ENCODE data around the gene FNIP2. TPM values are rescaled to one million over a fixed set of nuclear protein-coding genes. Genes with fewer than 3 reads are reported as not detected.

FNIP2 gene
- total and polyA plus RNA-seq, 9 of the 15 experiments (the other 6 are each of a cell fraction or from before 2014, with no cell fraction given), result 1.7 to 15.5 (median 8.3) TPM

DNA sequence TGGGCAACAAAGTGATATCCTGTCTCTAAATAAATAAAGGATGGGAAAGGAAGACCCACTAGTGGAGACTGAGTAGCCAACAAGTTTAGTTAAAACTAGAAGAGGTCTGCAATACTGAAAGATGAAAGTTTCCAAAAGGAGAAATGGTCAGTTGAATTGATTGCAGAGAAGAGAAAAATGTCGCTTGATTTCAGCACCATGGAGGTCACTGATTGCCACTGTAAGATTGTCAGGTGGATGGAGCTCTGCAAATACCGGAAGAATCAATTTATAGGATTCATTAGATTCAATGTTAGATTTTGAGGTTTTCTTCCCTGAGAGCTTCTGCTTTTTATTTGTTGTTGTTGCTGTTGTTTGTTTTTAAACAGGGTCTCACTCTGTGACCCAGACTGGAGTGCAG lies 5.4 kb upstream of the FNIP2 start:
- H3K9me3 ChIP-seq (replicated peaks; ENCODE audit: control insufficient read depth, insufficient read depth, low read depth, low read length), result no peaks in the 10 kb centered on the region
- ChIA-PET CTCF (ENCODE audit: low intra/inter-chr PET ratio) (no interaction called here), POLR2A (interaction anchor here (1.2 kb wide), 1 partner anchor 8 kb away, joined by 4 read pairs; no protein-coding TSS in a partner anchor)
- H4K20me1 ChIP-seq (replicated peaks; ENCODE audit: control insufficient read depth, insufficient read depth, low read length), result no peaks in the 10 kb centered on the region
- H3K4me3 ChIP-seq, result no peak overlapping the region
- DNase-seq (ENCODE audit: extremely low read depth in 1 of 4, low spot score in 3 of 4), result no peak
- no peaks in the 10 kb centered on the region for H3K36me3 ChIP-seq (ENCODE audit: control insufficient read depth, insufficient read depth, low read length)
- no peaks in the 10 kb centered on the region for H3K79me2 ChIP-seq (ENCODE audit: control insufficient read depth, insufficient read depth, low read length)
- H3K4me1 ChIP-seq (replicated peaks in 1 of 2; ENCODE audit: control insufficient read depth in 2 of 2, insufficient read depth in 2 of 2, low read length in 2 of 2), result peaks cover 6% of the 10 kb centered on the region in 2 experiments; a peak in 3 of 5 replicates
- ATAC-seq, result no peak
- no peaks in the 10 kb centered on the region for H3K9me1 ChIP-seq (ENCODE audit: control insufficient read depth, insufficient read depth, low read length)
- WGBS (ENCODE audit: insufficient coverage, low coverage, missing lambda C conversion rate), result 0% methylated on average over 2 of the region's 2 CpGs
- H3K4me2 ChIP-seq (ENCODE audit: insufficient read depth, low read length), result no peak overlapping the region
- no peak overlapping the region for H3K27ac ChIP-seq (ENCODE audit: extremely low read depth, low read depth, low read length)
- intact Hi-C loops (cut with micrococcal nuclease), result no loop called here
- H2AFZ ChIP-seq (ENCODE audit: low read depth, low read length), result no peak overlapping the region
- H3K27me3 ChIP-seq (ENCODE audit: control insufficient read depth in 2 of 2, insufficient read depth in 2 of 2, low read length in 2 of 2), result no peaks in the 10 kb centered on the region
- no TSS peak for BruUV-seq (replicated peaks)
- in situ Hi-C loops (cut with MboI), result no loop called here
- H3K9ac ChIP-seq (ENCODE audit: insufficient read depth in 1 of 2, low read depth in 2 of 2, low read length in 2 of 2), result no peak overlapping the region
- FAIRE-seq, result no peak
- TF ChIP-seq SIN3B (IDR thresholded peaks at IDR 0.05; ENCODE audit: low read depth) (no peak), ELF1 (tag; IDR thresholded peaks at IDR 0.05) (no peak), ZNF507 (tag; conservative IDR thresholded peaks at IDR 0.05) (no peak), ZNF766 (CRISPR knock-in tag; conservative IDR thresholded peaks at IDR 0.05) (no peak), EHMT2 (IDR thresholded peaks at IDR 0.05) (peak; percentile 53; the same call in 1 of the 2 replicates), ZNF184 (CRISPR knock-in tag; IDR thresholded peaks at IDR 0.05) (no peak), SMARCA4 (IDR thresholded peaks at IDR 0.05) (no peak), BRD4 (IDR thresholded peaks at IDR 0.05) (no peak), CCNT2 (IDR thresholded peaks at IDR 0.05; ENCODE audit: borderline replicate concordance, extremely low read depth, insufficient read length, low read depth, low read length) (no peak), ZNF175 (CRISPR knock-in tag; IDR thresholded peaks at IDR 0.05; ENCODE audit: low read depth) (no peak), FIP1L1 (IDR thresholded peaks at IDR 0.05; ENCODE audit: low read depth, low read length, poor library complexity, severe bottlenecking) (no peak), ZNF436 (CRISPR knock-in tag; IDR thresholded peaks at IDR 0.05) (no peak)
- TF ChIP-seq, protein P1, sequence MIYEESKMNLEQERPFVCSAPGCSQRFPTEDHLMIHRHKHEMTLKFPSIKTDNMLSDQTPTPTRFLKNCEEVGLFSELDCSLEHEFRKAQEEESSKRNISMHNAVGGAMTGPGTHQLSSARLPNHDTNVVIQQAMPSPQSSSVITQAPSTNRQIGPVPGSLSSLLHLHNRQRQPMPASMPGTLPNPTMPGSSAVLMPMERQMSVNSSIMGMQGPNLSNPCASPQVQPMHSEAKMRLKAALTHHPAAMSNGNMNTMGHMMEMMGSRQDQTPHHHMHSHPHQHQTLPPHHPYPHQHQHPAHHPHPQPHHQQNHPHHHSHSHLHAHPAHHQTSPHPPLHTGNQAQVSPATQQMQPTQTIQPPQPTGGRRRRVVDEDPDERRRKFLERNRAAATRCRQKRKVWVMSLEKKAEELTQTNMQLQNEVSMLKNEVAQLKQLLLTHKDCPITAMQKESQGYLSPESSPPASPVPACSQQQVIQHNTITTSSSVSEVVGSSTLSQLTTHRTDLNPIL (CRISPR knock-in tag; IDR thresholded peaks at IDR 0.05), result no peak
- TF ChIP-seq, protein P2, sequence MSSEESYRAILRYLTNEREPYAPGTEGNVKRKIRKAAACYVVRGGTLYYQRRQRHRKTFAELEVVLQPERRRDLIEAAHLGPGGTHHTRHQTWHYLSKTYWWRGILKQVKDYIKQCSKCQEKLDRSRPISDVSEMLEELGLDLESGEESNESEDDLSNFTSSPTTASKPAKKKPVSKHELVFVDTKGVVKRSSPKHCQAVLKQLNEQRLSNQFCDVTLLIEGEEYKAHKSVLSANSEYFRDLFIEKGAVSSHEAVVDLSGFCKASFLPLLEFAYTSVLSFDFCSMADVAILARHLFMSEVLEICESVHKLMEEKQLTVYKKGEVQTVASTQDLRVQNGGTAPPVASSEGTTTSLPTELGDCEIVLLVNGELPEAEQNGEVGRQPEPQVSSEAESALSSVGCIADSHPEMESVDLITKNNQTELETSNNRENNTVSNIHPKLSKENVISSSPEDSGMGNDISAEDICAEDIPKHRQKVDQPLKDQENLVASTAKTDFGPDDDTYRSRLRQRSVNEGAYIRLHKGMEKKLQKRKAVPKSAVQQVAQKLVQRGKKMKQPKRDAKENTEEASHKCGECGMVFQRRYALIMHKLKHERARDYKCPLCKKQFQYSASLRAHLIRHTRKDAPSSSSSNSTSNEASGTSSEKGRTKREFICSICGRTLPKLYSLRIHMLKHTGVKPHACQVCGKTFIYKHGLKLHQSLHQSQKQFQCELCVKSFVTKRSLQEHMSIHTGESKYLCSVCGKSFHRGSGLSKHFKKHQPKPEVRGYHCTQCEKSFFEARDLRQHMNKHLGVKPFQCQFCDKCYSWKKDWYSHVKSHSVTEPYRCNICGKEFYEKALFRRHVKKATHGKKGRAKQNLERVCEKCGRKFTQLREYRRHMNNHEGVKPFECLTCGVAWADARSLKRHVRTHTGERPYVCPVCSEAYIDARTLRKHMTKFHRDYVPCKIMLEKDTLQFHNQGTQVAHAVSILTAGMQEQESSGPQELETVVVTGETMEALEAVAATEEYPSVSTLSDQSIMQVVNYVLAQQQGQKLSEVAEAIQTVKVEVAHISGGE (CRISPR knock-in tag; IDR thresholded peaks at IDR 0.05), result no peak
- TF ChIP-seq, protein P3, sequence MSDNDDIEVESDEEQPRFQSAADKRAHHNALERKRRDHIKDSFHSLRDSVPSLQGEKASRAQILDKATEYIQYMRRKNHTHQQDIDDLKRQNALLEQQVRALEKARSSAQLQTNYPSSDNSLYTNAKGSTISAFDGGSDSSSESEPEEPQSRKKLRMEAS (CRISPR knock-in tag; IDR thresholded peaks at IDR 0.05), result no peak
- TF ChIP-seq, protein P4, sequence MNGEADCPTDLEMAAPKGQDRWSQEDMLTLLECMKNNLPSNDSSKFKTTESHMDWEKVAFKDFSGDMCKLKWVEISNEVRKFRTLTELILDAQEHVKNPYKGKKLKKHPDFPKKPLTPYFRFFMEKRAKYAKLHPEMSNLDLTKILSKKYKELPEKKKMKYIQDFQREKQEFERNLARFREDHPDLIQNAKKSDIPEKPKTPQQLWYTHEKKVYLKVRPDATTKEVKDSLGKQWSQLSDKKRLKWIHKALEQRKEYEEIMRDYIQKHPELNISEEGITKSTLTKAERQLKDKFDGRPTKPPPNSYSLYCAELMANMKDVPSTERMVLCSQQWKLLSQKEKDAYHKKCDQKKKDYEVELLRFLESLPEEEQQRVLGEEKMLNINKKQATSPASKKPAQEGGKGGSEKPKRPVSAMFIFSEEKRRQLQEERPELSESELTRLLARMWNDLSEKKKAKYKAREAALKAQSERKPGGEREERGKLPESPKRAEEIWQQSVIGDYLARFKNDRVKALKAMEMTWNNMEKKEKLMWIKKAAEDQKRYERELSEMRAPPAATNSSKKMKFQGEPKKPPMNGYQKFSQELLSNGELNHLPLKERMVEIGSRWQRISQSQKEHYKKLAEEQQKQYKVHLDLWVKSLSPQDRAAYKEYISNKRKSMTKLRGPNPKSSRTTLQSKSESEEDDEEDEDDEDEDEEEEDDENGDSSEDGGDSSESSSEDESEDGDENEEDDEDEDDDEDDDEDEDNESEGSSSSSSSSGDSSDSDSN (IDR thresholded peaks at IDR 0.05; ENCODE audit: borderline replicate concordance in 1 of 2, low read depth in 2 of 2, low read length in 2 of 2), result no peak

Measured in K562 (cell line).